Sigmoid colon (tissue), 4 donors: ENCODE results near the gene ELAVL4.

Experiments
- EP300 ChIP-seq, 4 donors: sonication (generic); formaldehyde crosslinking; IDR thresholded peaks; one replicate each; pipeline ENCODE4 v1.6.1; 2017; ENCODE audit warnings: antibody characterized with exemption in 4 of 4
- POLR2A ChIP-seq, 2 donors: fragments of 450-650 bp; IDR thresholded peaks; one replicate each; pipeline ENCODE4 v1.6.1; 2016; ENCODE audit warnings: antibody characterized with exemption in 2 of 2, mild to moderate bottlenecking in 2 of 2, moderate library complexity in 2 of 2
- POLR2AphosphoS5 ChIP-seq, 4 donors: sonication (generic); formaldehyde crosslinking; IDR thresholded peaks; one replicate each; pipeline ENCODE4 v1.6.1; 2017; ENCODE audit warnings: antibody characterized with exemption in 4 of 4
- TF ChIP-seq, protein P1 (sequence below), 4 experiments: fragments of 450-650 bp in 3 of 4; fragments of 200-600 bp in 1 of 4; IDR thresholded peaks; one replicate each; pipeline ENCODE4 v1.5.1; 2016 to 2019; ENCODE audit warnings: antibody characterized with exemption in 4 of 4, mild to moderate bottlenecking in 3 of 4, moderate library complexity in 2 of 4

- TF ChIP-seq, protein P1, sequence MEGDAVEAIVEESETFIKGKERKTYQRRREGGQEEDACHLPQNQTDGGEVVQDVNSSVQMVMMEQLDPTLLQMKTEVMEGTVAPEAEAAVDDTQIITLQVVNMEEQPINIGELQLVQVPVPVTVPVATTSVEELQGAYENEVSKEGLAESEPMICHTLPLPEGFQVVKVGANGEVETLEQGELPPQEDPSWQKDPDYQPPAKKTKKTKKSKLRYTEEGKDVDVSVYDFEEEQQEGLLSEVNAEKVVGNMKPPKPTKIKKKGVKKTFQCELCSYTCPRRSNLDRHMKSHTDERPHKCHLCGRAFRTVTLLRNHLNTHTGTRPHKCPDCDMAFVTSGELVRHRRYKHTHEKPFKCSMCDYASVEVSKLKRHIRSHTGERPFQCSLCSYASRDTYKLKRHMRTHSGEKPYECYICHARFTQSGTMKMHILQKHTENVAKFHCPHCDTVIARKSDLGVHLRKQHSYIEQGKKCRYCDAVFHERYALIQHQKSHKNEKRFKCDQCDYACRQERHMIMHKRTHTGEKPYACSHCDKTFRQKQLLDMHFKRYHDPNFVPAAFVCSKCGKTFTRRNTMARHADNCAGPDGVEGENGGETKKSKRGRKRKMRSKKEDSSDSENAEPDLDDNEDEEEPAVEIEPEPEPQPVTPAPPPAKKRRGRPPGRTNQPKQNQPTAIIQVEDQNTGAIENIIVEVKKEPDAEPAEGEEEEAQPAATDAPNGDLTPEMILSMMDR (IDR thresholded peaks at IDR 0.05), result no peak
- TF ChIP-seq POLR2A (IDR thresholded peaks at IDR 0.05), result no peak
- TF ChIP-seq POLR2AphosphoS5 (IDR thresholded peaks at IDR 0.05), result no peak
- no peak for TF ChIP-seq EP300 (IDR thresholded peaks at IDR 0.05)
These were observed 55.0 kb downstream of the ELAVL4 start for GRCh38 chr1:50163680-50164079.
